Activated naive CD8-positive, alpha-beta T cell treated with anti-CD3 and anti-CD28 coated beads for 36 hours (primary cell): Measurements from ENCODE around the gene FAM210B. TPM values are rescaled to one million over a fixed set of nuclear protein-coding genes. Genes with fewer than 3 reads are reported as not detected.
"Not testable (repeated sequence)": the region's sequence is repeated elsewhere in the genome, so short reads cannot be mapped to it uniquely, and the experiment has no call there.

Source experiments
- DNase-seq: peaks from one replicate; pipeline ENCODE4 v3.0.0; 2021
- H3K27ac Mint-ChIP-seq: one replicate; pipeline ENCODE4 v1.8.0; 2022; ENCODE audit warnings: mild to moderate bottlenecking, moderate library complexity, mixed read lengths
- H3K27me3 Mint-ChIP-seq: one replicate; pipeline ENCODE4 v1.8.0; 2022; ENCODE audit warnings: mild to moderate bottlenecking, mixed read lengths
- H3K36me3 Mint-ChIP-seq: one replicate; pipeline ENCODE4 v1.8.0; 2021; ENCODE audit warnings: mild to moderate bottlenecking, mixed read lengths
- H3K4me1 Mint-ChIP-seq: one replicate; pipeline ENCODE4 v1.8.0; 2021; ENCODE audit warnings: mixed read lengths
- H3K4me3 Mint-ChIP-seq: one replicate; pipeline ENCODE4 v1.8.0; 2022; ENCODE audit warnings: mild to moderate bottlenecking, moderate library complexity, mixed read lengths
- H3K9me3 Mint-ChIP-seq: one replicate; pipeline ENCODE4 v1.8.0; 2022; ENCODE audit warnings: mixed read lengths
- total RNA-seq, 2 experiments: library from RNA; stranded (reverse); gene quantifications; one replicate each; pipeline ENCODE4 v1.2.3, GENCODE V29; 2021

The FAM210B gene
- total RNA-seq, 2 experiments from 2014 or later: 5.0 to 5.2 TPM

DNA sequence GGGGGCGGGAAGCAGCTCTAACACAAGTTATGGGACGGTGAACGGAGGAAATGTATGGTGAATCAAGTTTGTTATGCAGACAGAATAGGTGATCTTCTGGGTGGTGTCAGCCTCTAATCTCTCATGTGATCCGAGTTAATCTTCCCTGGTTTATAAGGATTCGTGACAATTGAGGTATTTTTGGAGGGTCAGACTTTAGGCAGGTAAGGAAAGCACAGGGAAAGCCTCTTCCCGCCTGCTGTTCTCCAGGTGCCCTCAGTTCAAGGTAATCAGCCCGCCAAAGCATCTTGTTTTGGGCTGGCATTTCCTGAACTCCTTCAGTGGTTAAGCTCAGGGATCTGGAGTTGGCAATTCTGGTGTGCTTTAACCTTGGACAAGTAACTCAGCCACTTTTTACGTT is 34.9 kb downstream of the FAM210B start:
- Mint-ChIP-seq H3K36me3 (peaks cover 44% of the 10 kb centered on the region), H3K27me3 (no peaks in the 10 kb centered on the region), H3K4me1 (peaks cover 25% of the 10 kb centered on the region), H3K27ac (no peak overlapping the region), H3K4me3 (no peak overlapping the region), H3K9me3 (no peaks in the 10 kb centered on the region)
- DNase-seq: no peak

DNA sequence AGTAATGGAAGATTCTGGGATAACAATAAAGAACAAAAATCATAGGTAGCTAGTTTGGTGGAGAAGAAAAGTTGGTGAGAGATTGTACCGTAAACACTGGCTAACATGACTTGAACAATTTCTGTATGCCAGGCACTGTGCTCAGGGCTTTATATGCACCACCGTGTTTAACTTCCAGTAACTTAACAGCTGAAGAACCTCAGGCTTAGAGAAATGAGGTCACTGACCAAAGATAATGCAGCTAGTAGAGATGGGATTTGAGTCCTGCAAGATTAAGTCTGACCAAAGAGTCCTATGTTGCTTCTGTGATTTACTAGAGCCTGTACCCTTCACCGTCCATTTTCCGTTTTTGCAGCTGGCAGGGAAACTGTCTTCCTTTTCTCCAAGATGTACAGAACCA is 36.4 kb downstream of the FAM210B start:
- DNase-seq: no peak
- H3K4me3 Mint-ChIP-seq: no peak overlapping the region
- no peaks in the 10 kb centered on the region for H3K9me3 Mint-ChIP-seq
- H3K27ac Mint-ChIP-seq: no peak overlapping the region
- peaks cover 34% of the 10 kb centered on the region for H3K4me1 Mint-ChIP-seq
- peaks cover 34% of the 10 kb centered on the region for H3K36me3 Mint-ChIP-seq
- no peaks in the 10 kb centered on the region for H3K27me3 Mint-ChIP-seq

DNA sequence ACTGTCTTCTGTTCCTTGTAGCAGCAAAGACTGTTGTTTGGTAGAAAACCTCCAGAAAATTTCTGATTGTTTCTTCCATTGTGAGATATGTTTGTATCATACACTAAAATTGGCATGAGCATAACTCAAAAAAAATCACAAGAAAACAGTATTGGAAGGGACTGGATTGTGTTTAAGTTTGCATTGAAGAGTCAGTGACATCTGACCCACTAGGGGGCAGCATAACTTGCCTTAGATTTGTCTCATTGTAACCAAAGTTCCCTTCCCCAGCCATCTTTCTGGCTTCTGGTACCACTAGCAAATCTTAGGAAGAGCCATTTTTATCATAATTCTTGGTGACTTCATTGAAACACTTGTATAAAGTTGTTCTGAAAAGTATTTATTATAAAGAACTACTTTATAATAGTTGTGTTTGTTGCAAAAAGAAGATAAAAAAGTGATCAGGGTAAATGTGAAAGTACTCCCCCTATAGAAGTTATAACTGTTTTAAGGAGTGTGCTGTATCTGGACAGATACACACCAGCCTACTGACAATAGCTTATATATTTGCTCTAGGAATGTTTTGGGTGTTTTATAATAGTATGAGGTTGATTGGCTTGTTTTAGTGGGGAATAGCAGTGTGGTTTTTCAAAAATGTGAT is 41.3 kb downstream of the FAM210B start:
- Mint-ChIP-seq H3K36me3 (peaks cover 35% of the 10 kb centered on the region), H3K27me3 (no peaks in the 10 kb centered on the region), H3K4me1 (peaks cover 22% of the 10 kb centered on the region), H3K27ac (no peak overlapping the region), H3K9me3 (no peaks in the 10 kb centered on the region), H3K4me3 (no peak overlapping the region)
- DNase-seq: peak; percentile 37

DNA sequence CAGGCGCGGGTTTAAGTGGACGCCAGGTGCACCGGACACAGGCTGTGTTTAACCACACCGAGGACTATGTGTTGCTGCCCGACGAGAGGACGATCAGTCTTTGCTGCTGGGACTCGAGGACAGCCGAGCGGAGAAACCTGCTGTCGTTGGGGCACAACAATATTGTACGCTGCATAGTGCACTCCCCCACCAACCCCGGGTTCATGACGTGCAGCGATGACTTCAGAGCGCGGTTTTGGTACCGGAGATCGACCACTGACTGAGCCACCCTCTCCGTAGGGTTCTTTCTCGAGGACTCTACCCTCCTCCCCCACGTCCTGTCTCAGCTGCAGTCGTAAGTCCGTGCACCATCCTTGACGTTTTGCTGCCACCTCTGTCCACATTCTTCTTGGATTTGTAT is 44.7 kb downstream of the FAM210B start:
- Mint-ChIP-seq H3K36me3 (peaks cover 43% of the 10 kb centered on the region), H3K4me3 (no peak overlapping the region), H3K4me1 (peaks cover 21% of the 10 kb centered on the region), H3K9me3 (no peaks in the 10 kb centered on the region), H3K27ac (no peak overlapping the region), H3K27me3 (no peaks in the 10 kb centered on the region)
- no peak for DNase-seq

DNA sequence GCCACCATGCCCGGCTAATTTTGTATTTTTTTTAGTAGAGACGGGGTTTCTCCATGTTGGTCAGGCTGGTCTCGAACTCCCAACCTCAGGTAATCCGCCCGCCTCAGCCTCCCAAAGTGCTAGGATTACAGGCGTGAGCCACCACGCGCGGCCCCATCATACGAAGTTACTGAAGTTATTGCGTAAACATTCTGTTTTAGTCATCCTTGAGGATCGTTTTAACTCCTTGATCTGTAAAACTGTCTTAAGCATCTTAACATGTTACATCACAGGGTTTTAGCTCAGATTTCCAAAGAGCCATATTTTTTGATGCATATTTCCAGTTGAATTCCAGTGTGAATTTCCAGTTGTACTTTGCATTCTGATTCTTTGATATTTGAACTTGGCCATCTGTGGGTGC is 46.6 kb downstream of the FAM210B start:
- Mint-ChIP-seq H3K4me1 (peaks cover 14% of the 10 kb centered on the region), H3K36me3 (peaks cover 47% of the 10 kb centered on the region)
- H3K4me3 Mint-ChIP-seq, H3K27ac Mint-ChIP-seq, DNase-seq, H3K27me3 Mint-ChIP-seq, H3K9me3 Mint-ChIP-seq: not testable (repeated sequence)

DNA sequence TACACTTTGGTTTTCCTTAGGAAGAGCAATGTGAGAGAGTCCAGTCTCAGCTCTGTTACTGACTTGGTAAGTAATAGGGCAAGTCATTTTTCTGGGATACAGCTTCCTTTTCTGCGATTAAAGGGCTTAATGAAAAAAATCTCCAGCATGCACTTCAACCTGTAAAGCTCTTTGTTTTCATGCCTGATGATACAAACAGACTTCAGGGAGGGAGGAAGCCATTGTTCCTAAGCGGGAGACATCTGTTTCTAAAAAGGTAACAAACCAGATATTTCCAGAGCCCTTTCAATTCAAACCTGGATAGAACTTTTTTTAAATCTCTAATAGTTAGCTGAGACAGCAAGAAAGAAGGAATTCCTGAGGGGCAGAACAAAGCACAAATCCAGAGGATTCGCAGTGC is 48.1 kb downstream of the FAM210B start:
- Mint-ChIP-seq H3K4me1 (peaks cover 20% of the 10 kb centered on the region), H3K4me3 (no peak overlapping the region), H3K27me3 (no peaks in the 10 kb centered on the region), H3K36me3 (peaks cover 52% of the 10 kb centered on the region), H3K9me3 (no peaks in the 10 kb centered on the region), H3K27ac (no peak overlapping the region)
- DNase-seq: no peak

DNA sequence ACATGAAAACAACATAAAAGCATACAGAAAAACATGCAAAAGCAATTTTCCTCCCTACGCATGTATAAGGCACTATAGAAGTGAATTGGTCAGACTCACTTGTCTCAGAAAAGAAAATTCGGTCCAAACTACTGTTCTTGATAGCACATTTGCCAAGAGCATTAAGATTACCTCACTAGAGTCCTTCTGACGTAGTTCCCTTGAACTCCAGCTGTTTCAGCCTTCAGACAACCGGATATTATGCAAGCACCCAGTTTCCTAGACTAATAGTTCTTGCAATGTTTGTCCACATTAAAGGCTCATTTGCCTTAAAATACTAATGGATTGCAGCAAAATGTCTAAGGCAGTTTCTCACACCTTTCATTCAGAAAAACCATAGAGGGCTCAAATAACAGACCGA is 50.7 kb downstream of the FAM210B start:
- H3K4me1 Mint-ChIP-seq: peaks cover 40% of the 10 kb centered on the region
- no peak overlapping the region for H3K27ac Mint-ChIP-seq

DNA sequence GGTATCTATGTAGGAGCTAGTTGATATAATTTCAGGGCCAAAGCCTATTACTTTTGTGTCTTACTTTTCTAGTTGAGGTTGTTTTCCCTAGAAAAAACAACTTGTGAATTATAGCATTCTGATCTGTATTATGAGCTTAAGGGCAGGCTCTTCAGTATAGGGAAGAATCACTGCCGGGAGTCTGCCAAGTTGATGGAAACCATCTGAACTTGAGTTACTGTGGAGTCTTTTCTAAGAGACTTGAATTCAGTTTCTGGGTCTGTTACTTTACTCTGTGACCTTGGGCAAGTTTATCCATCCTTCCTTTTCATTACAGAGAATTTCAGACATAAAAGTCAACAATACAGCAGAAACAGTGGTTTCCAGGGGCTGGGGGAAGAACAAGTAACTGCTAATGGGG is 51.2 kb downstream of the FAM210B start:
- H3K27me3 Mint-ChIP-seq: no peaks in the 10 kb centered on the region
- H3K4me1 Mint-ChIP-seq: peaks cover 42% of the 10 kb centered on the region
- no peak overlapping the region for H3K4me3 Mint-ChIP-seq
- peak overlapping the region; percentile 8 for H3K27ac Mint-ChIP-seq
- peaks cover 5% of the 10 kb centered on the region for H3K9me3 Mint-ChIP-seq
- DNase-seq: no peak
- peaks cover 56% of the 10 kb centered on the region for H3K36me3 Mint-ChIP-seq

More for the DNA sequence above, 50.7 kb downstream of the FAM210B start:
- H3K9me3 Mint-ChIP-seq: peaks cover 5% of the 10 kb centered on the region
- H3K4me3 Mint-ChIP-seq: no peak overlapping the region
- no peak for DNase-seq
- peaks cover 57% of the 10 kb centered on the region for H3K36me3 Mint-ChIP-seq
- H3K27me3 Mint-ChIP-seq: no peaks in the 10 kb centered on the region

DNA sequence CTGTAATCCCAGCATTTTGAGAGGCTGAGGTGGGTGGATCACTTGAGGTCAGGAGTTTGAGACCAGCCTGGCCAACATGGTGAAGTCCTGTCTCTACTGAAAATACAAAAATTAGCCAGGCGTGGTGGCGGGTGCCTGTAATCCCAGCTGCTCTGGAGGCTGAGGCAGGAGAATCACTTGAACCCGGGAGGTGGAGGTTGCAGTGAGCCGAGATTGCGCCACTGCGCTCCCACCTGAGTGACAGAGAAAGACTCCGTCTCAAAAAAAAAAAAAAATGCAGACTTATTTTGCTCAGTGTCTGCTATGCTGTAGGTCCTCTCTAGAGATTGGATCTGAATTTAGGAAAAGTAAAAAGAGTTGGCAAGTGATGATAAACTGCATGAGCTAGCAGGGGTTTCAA is 52.5 kb downstream of the FAM210B start:
- DNase-seq, H3K9me3 Mint-ChIP-seq, H3K27me3 Mint-ChIP-seq: not testable (repeated sequence)
- Mint-ChIP-seq H3K27ac (peak overlapping the region; percentile 90), H3K36me3 (peaks cover 45% of the 10 kb centered on the region), H3K4me1 (peaks cover 45% of the 10 kb centered on the region), H3K4me3 (peak overlapping the region; percentile 80)

DNA sequence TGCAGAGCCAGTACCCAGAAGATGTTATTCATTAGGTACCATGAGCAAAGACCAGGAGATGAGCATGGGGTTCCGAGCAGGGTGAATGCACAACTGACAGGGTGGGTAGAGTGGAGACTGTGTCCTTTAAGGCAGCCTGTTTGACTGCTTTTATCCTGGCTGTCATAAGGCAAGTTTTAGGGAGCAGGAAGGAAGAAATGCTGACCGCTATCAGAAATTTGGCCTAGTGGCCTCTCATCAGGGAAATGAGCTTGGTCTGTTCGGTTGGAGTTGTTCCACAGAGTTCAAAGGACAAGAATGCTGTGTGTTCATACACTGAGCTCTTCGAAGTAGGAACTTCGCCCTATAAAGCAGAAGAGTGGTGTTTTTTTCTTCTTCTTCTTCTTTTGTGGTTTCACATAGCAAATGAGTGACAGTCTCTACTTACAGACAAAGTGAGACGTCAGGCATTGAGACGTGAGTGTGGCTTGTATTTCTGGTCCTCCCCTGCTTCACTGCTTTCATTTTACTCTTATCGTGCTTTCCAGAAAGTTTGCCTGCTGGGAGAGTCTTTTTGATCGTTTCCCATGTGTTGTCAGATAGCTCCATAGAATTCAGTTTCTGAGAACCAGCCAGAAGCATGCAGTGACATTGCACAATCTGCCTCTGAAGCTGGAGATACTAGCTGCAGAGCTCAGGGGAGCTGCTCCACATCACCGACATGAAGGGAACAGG is 53.1 kb downstream of the FAM210B start, which contains the start of gene CASS4:
Gene CASS4 (plus strand): TSS at position 502 of the 714 bp plus-strand sequence. CDS start 199 bp downstream, at position 701.
- peaks cover 50% of the 10 kb centered on the region for H3K4me1 Mint-ChIP-seq
- H3K9me3 Mint-ChIP-seq: peaks cover 5% of the 10 kb centered on the region

DNA sequence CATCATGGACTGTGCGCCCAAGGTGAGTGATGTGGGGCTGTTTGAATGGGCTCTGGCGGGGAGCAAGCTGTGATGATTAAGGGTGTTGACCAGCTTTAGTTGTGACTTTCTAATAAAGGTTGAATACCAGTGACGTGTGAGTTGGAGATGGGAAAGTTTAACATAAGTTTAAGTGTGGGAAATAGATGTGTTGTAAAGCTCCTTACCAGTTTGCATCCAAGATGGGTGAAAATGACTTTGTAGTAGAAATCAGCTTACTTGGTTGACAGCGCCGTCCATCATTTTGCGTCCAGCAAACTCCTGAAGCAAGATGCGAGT is 53.7 kb downstream of the FAM210B start:
- Mint-ChIP-seq H3K9me3 (peaks cover 5% of the 10 kb centered on the region), H3K36me3 (peaks cover 45% of the 10 kb centered on the region), H3K27ac (peak overlapping the region; percentile 90), H3K27me3 (no peaks in the 10 kb centered on the region), H3K4me1 (peaks cover 55% of the 10 kb centered on the region), H3K4me3 (peak overlapping the region; percentile 80)
- DNase-seq: peak; percentile 32

More for the DNA sequence above, 53.1 kb downstream of the FAM210B start, which contains the start of gene CASS4:
- Mint-ChIP-seq H3K27me3 (no peaks in the 10 kb centered on the region), H3K36me3 (peaks cover 45% of the 10 kb centered on the region), H3K27ac (peak within 1 kb of the TSS; percentile 90), H3K4me3 (peak within 1 kb of the TSS; percentile 80)
- no peak for DNase-seq

DNA sequence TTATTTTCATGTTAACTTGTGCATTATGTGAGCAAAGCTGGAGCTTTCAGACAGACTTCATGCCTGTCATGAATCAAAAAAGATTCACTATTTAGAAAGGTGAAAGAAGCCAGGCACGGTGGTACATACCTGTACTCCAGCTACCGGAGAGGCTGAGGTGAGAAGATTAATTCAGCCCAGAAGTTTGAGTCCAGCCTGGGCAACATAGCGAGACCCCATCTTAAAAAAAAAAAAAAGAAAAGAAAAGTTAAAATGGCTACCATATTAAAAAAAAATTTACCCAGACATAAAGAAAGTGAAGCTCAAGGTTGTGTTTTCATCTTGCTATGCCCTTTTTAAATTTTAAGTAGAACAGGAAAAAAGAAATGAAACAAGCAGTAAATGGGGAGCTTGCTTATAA is 54.2 kb downstream of the FAM210B start:
- no peak for DNase-seq
- peaks cover 43% of the 10 kb centered on the region for H3K36me3 Mint-ChIP-seq
- H3K27me3 Mint-ChIP-seq: no peaks in the 10 kb centered on the region
- H3K9me3 Mint-ChIP-seq: peaks cover 5% of the 10 kb centered on the region
- H3K4me1 Mint-ChIP-seq: peaks cover 60% of the 10 kb centered on the region
- peak overlapping the region; percentile 90 for H3K27ac Mint-ChIP-seq
- peak overlapping the region; percentile 80 for H3K4me3 Mint-ChIP-seq

DNA sequence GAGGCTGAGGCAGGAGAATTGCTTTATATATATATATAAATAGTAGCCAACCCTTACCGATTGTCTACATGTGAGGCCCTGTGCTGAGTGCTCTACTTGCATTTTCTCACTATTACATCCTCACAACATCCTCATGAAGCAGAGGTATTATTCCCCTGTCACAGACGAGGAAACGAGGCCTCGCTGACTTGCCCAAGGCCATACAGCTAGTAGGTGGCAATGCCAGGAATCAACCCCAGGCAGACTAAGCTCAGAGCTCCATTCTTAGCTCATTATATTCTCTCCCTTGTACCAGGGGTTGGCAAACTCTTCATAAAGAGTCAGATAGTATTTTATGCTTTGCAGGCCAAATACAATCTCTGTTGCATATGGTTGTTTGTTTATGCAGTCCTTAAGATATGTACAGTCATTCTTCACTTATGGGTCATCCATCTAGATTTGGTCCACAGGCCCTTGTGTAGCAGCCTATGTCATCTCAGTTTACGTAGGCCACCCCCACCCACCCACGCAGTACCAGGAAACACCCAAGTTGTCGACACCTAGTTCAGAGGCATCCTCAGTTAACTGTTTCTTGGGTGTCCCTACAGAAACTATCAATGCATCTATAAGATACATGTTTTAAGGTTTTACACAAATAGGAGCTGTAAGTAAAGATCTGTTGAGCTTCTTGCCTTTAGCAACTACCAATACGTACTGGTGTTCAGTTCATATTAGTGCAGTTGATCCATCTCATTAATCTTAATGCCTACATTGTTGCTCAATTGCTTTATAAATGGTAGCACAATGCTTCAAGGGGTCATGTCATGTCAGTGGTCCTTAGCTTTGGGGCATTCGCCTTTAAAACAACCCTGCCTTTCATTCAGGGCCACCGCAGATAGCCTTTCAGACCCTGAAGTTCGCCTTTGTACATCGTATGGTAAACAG is 56.3 kb downstream of the FAM210B start:
- H3K36me3 Mint-ChIP-seq: peaks cover 40% of the 10 kb centered on the region
- peaks cover 5% of the 10 kb centered on the region for H3K9me3 Mint-ChIP-seq
- peak overlapping the region; percentile 83 for H3K27ac Mint-ChIP-seq
- peaks cover 74% of the 10 kb centered on the region for H3K4me1 Mint-ChIP-seq
- no peaks in the 10 kb centered on the region for H3K27me3 Mint-ChIP-seq
- peak; percentile 56 for DNase-seq
- peak overlapping the region; percentile 27 for H3K4me3 Mint-ChIP-seq

DNA sequence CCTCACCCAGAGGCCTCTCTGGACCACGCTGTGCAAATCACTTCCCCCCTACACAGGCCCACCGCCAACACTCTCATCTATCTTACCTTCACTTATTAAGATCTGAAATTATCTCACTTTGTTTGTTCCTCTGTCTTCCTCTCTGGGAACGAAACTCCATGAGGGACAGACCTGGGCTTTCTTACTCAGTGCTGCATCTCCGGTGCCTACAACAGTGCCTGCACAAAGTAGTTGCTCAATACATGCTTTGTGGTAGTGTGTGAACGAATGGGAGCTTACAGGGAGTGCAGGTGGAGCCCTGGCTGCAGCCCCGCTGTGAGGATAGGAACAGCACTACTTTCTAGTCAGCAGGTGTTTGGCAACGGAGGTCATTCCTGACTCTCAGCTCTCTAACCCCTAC is 58.6 kb downstream of the FAM210B start:
- Mint-ChIP-seq H3K27ac (peak overlapping the region; percentile 95), H3K36me3 (peaks cover 42% of the 10 kb centered on the region), H3K4me3 (no peak overlapping the region), H3K27me3 (no peaks in the 10 kb centered on the region), H3K9me3 (peaks cover 4% of the 10 kb centered on the region), H3K4me1 (peaks cover 81% of the 10 kb centered on the region)
- DNase-seq: no peak

DNA sequence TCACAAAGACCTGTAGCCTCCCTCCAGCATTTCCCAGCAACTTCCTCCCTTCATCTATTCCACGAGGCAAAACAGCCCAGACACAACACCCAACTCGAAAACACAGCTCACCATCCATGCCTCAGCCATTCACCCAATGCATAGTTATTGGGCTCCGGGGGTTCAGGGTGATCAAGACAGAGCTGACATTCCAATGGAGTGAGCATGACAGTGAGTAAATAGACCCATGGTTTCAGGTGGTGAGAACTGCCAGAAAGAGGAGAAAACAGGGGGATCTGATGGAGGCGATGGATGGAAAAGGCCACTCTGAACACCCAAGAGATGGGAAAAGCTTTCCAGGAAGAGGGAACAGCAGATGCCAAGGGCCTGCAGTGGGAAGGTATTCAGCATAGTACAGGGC is 59.1 kb downstream of the FAM210B start:
- Mint-ChIP-seq H3K4me1 (peaks cover 81% of the 10 kb centered on the region), H3K9me3 (peaks cover under 1% of the 10 kb centered on the region), H3K27me3 (no peaks in the 10 kb centered on the region), H3K4me3 (peak overlapping the region; percentile 73), H3K36me3 (peaks cover 40% of the 10 kb centered on the region), H3K27ac (peak overlapping the region; percentile 95)
- no peak for DNase-seq
